ENCODE measurements around the gene KIAA1958.

- TF ChIP-seq, protein P1, sequence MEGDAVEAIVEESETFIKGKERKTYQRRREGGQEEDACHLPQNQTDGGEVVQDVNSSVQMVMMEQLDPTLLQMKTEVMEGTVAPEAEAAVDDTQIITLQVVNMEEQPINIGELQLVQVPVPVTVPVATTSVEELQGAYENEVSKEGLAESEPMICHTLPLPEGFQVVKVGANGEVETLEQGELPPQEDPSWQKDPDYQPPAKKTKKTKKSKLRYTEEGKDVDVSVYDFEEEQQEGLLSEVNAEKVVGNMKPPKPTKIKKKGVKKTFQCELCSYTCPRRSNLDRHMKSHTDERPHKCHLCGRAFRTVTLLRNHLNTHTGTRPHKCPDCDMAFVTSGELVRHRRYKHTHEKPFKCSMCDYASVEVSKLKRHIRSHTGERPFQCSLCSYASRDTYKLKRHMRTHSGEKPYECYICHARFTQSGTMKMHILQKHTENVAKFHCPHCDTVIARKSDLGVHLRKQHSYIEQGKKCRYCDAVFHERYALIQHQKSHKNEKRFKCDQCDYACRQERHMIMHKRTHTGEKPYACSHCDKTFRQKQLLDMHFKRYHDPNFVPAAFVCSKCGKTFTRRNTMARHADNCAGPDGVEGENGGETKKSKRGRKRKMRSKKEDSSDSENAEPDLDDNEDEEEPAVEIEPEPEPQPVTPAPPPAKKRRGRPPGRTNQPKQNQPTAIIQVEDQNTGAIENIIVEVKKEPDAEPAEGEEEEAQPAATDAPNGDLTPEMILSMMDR (IDR thresholded peaks at IDR 0.05), result no peak
- no peak for TF ChIP-seq EZH2 (IDR thresholded peaks at IDR 0.05; ENCODE audit: borderline replicate concordance, insufficient read depth, low read depth, low read length, poor library complexity, severe bottlenecking)
These were observed 129.1 kb downstream of the KIAA1958 start for GRCh38 chr9:112615584-112616266.
